NCI-H2171 treated with DMSO at 0.1 percent for 48 hours (cell line): ENCODE measurements around the gene RFC2.
"Not testable (repeated sequence)": the region's sequence is repeated elsewhere in the genome, so short reads cannot be mapped to it uniquely, and the experiment has no call there.

Experiments used
- DNase-seq: peaks from one replicate; lab custom pipeline; 2025; lab: John Stamatoyannopoulos, UW

RFC2 gene

GRCh38 chr7:74248156-74248555 is 6.0 kb downstream of the RFC2 start:
- no peak for DNase-seq

- DNase-seq, result no peak
These were observed 7.7 kb downstream of the RFC2 start for GRCh38 chr7:74246497-74246896.

DNA sequence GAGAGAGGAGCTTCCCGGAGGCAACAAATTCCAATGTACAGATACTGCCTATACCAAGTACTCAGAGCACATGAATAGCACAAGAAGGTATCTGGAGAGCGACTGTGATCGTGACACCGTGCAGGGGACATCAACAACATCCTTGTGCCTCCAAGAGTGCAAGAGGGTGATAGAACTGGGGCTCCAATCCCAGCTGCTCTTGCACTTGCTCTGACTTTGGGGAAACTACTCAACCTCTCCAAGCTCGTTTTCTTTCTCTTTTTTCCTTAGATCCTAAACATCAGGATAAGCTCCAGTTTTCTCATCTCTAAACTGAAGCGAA is 12.1 kb downstream of the RFC2 start:
- DNase-seq, result no peak

DNA sequence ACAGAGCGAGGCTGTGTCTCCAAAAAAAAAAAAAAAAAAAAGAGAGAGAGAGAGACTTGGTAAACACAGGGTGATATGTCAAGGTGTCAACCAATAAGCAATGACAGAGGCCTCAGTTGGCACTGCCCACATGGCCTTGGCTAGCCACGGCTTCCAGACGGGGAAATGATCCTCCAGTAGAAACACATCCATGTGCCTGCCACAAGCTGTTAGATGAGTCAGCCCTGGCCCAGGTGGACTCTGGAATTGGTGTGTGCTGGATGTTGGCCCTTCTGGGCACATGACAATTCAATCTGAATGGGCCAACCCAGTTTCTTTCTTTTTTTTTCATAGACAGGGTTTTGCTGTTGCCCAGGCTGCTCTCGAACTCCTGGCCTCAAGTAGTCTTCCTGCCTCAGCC is 13.7 kb downstream of the RFC2 start:
- DNase-seq, result no peak

DNA sequence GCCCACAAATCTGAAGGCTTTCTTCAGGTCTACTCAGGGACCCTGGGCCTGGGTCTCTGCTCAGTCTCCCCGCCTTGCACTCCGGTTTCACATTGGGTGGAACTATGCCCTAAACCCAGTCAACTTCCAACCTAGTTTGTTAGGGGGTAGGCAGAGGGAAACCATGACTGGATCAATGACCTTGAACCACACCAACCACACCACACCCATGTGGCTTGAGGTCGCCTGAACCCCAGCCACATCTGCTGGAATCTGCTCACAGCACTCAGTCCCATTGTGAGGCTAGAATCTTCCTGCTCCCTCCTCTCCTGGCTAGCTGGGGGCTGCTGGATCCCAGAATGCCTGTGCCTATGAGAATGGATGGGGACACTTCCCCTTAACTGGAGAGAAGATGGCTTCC is 17.9 kb downstream of the RFC2 start:
- no peak for DNase-seq

GRCh38 chr7:74235518-74236268 is 18.5 kb downstream of the RFC2 start:
- DNase-seq, result no peak

DNA sequence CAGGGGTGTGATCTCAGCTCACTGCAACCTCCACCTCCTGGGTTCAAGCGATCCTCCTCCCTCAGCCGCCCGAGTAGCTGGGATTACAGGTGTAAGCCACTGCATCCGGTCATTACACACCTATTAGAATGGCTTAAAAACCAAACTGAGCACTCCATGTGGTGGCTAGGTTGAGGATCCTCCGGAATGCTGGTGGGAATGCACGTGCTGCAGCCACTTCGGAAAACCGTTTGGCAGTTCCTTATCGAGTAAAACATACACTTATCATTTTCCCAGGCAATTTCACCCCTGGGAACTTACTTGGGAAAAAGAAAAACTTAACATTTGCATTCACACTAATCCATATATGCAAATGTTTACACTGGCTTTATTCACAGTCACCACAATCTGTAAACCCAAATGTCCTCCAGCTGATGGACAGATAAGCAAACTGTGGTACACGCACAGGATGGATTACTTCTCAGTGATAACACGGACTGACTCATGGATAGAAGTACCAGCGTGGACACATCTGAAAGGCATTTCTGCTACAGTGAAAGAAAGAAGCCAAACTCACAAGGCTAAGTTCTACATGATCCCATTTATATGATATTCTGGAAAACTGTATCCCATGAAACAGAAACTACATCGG is 20.4 kb downstream of the RFC2 start:
- DNase-seq, result no peak

GRCh38 chr7:74231232-74231590 is 23.0 kb downstream of the RFC2 start:
- DNase-seq, result no peak

GRCh38 chr7:74230446-74231231 is 23.6 kb downstream of the RFC2 start:
- no peak for DNase-seq

DNA sequence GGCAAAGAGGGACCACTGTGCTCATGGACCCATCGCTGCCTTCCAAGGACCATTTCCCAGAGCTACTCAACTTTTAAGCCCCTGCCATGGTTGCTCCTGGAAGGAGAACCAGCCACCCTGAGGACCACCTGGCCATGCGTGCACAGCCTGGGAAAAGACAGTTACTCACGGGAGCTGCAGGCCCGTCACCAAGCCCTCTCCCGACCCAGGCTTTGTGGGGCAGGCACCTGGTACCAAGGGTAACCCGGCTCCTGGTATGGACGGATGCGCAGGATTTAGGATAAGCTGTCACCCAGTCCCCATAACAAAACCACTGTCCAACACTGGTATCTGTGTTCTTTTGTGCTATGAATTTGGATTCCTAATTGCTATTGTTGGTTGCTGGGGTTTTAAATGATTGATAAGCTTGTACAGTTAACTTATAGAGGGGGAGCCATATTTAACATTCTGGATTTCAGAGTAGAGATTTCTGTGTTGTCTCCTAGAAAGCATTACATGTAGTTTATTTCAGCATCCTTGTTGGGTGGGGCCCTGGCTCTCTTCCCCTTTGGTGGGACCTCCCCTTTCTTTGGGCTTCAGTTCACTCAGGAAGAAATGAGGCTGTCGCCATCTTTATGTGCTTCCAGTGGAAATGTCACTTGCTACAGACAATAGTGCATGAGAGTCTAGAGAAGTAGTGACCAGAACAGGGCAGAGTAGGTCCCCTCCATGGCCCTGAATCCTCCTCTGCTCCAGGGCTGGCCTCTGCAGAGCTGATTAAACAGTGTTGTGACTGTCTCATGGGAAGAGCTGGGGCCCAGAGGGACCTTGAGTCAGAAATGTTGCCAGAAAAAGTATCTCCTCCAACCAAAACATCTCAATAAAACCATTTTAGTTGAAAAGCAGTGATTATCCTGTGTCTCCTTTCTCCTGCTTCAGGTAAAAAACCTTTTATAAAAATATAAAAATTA is 25.0 kb downstream of the RFC2 start:
- no peak for DNase-seq

- no peak for DNase-seq
These were observed 27.6 kb downstream of the RFC2 start for GRCh38 chr7:74226633-74227032.

- no peak for DNase-seq
These were observed 28.8 kb downstream of the RFC2 start for GRCh38 chr7:74225400-74225799.

DNA sequence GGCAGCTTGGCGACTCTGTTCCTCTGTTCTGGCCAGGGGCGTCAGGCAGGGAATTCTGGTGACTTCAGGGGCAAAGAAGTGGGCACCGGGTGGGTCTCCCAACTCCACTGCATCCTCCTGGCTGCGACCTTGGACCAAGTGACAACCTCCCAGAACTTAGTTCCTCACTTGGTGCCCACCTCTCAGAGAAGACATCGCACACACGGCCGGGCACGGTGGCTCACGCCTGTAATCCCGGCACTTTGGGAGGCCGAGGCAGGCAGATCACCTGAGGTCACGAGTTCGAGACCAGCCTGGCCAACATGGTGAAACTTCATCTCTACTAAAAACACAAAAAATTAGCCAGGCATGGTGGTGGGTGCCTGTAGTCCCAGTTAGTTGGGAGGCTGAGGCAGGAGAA is 29.3 kb downstream of the RFC2 start:
- not testable (repeated sequence) for DNase-seq

DNA sequence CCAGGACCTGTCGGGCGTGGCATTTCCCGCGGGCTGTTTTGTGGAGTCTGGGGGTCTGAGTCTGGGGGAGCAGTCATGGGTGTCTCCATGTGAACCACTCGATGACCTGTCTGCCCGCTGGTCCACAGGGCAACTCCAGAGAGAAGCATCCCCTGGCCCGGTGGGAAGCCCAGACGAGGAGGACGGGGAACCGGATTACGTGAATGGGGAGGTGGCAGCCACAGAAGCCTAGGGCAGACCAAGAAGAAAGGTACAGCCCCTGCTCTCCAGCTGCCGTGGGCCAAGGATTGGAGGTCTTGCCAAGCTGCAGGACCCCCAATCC is 29.7 kb downstream of the RFC2 start:
- DNase-seq, result no peak

DNA sequence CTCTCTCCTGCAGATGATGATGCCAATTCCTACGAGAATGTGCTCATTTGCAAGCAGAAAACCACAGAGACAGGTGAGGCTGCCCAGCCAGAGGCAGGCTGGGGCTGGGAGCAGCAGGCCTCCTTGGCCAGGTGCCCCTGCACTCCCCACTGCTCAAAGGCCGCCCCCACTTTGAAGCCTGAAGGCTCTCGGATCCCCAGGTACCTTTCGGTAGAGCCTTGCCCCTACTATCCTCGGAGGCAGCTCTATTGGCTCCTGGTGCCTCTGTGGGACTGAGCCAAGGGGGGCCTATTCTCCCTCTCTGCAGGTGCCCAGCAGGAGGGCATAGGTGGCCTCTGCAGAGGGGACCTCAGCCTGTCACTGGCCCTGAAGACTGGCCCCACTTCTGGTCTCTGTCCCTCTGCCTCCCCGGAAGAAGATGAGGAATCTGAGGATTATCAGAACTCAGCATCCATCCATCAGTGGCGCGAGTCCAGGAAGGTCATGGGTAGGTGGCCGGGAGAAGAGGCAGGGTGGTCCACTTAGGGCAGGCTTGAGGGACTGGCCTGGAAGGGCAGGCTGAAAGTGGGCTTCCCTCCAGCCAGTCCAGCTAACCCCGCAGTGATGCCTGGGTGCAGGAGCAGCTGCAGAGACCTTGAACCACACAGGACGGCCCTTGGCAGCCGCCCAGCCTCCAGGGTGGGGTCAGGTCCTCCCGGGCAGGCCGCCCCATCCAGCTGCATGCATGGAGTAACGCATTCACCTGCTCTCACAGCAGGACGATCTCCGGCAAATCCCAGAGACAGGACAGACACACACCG is 30.3 kb downstream of the RFC2 start:
- DNase-seq, result no peak

GRCh38 chr7:74222851-74223710 is 31.1 kb downstream of the RFC2 start:
- no peak for DNase-seq

- DNase-seq, result no peak
These were observed 32.5 kb downstream of the RFC2 start for GRCh38 chr7:74221713-74222112.

GRCh38 chr7:74220229-74220628 is 34.0 kb downstream of the RFC2 start:
- peak; percentile 19 for DNase-seq

GRCh38 chr7:74219416-74219815 is 34.8 kb downstream of the RFC2 start:
- no peak for DNase-seq

GRCh38 chr7:74218343-74218698 is 35.9 kb downstream of the RFC2 start:
- DNase-seq, result no peak
